Loucy (cell line): ENCODE measurements around the gene KRT14.

Experiments used
- H2AFZ ChIP-seq: fragments of 200-600 bp; sonication (generic); 2 replicates; pipeline ENCODE4 v1.6.0; 2016; ENCODE audit warnings: antibody characterized with exemption, mild to moderate bottlenecking, low read length, moderate library complexity
- H3F3A ChIP-seq: fragments of 200-600 bp; 2 replicates; pipeline ENCODE4 v1.6.0; 2016; ENCODE audit warnings: antibody characterized with exemption, low read depth, mild to moderate bottlenecking
- H3K27me3 ChIP-seq: fragments of 200-600 bp; sonication (generic); 2 replicates; pipeline ENCODE4 v1.6.1; 2014; ENCODE audit warnings: low read length, mild to moderate bottlenecking; ENCODE audit not compliant: insufficient read depth, poor library complexity, severe bottlenecking
- H3K36me3 ChIP-seq: fragments of 200-600 bp; sonication (generic); 2 replicates; pipeline ENCODE4 v1.6.1; 2016; ENCODE audit warnings: low read length; ENCODE audit not compliant: insufficient read depth
- H3K4me1 ChIP-seq: fragments of 200-600 bp; sonication (generic); 2 replicates; pipeline ENCODE4 v1.5.1; 2014; ENCODE audit warnings: low read length, mild to moderate bottlenecking; ENCODE audit not compliant: insufficient read depth, poor library complexity, severe bottlenecking
- H3K4me2 ChIP-seq: fragments of 200-600 bp; sonication (generic); 2 replicates; pipeline ENCODE4 v1.6.0; 2014; ENCODE audit warnings: antibody characterized with exemption, low read length, low read depth, mild to moderate bottlenecking; ENCODE audit not compliant: poor library complexity, severe bottlenecking
- H3K4me3 ChIP-seq: fragments of 200-600 bp; sonication (generic); 2 replicates; pipeline ENCODE4 v1.5.1; 2014; ENCODE audit warnings: low read length, mild to moderate bottlenecking, mixed read lengths; ENCODE audit not compliant: poor library complexity, severe bottlenecking
- H3K79me2 ChIP-seq: fragments of 200-600 bp; sonication (generic); 2 replicates; pipeline ENCODE4 v1.6.1; 2014; ENCODE audit warnings: low read length; ENCODE audit not compliant: insufficient read depth
- H3K9ac ChIP-seq: fragments of 200-600 bp; sonication (generic); 2 replicates; pipeline ENCODE4 v1.6.0; 2014; ENCODE audit warnings: mild to moderate bottlenecking, low read depth, low read length, moderate library complexity; ENCODE audit not compliant: poor library complexity, severe bottlenecking
- H3K9me2 ChIP-seq: fragments of 200-600 bp; sonication (generic); replicated peaks from 2 replicates; pipeline ENCODE4 v1.6.1; 2016; ENCODE audit warnings: low read depth, low read length, mixed read lengths
- H3K9me3 ChIP-seq: fragments of 200-600 bp; sonication (generic); 2 replicates; pipeline ENCODE4 v1.6.1; 2014; ENCODE audit warnings: mild to moderate bottlenecking, antibody characterized with exemption, low read length, low read depth; ENCODE audit not compliant: insufficient read depth
- H4K20me1 ChIP-seq: fragments of 200-600 bp; sonication (generic); 2 replicates; pipeline ENCODE4 v1.6.0; 2014; ENCODE audit warnings: antibody characterized with exemption, low read length, mild to moderate bottlenecking; ENCODE audit not compliant: insufficient read depth, poor library complexity, severe bottlenecking
- EZH2phosphoT487 ChIP-seq: fragments of 200-600 bp; IDR thresholded peaks from 2 replicates; pipeline ENCODE4 v1.6.1; 2018; ENCODE audit warnings: antibody characterized with exemption, mild to moderate bottlenecking, moderate library complexity, borderline replicate concordance
- TF ChIP-seq, protein P1 (sequence below): fragments of 200-600 bp; sonication (generic); conservative IDR thresholded peaks from 2 replicates; pipeline ENCODE4 v1.5.1; 2014; ENCODE audit warnings: mild to moderate bottlenecking, antibody characterized with exemption, low read length

Gene KRT14

DNA sequence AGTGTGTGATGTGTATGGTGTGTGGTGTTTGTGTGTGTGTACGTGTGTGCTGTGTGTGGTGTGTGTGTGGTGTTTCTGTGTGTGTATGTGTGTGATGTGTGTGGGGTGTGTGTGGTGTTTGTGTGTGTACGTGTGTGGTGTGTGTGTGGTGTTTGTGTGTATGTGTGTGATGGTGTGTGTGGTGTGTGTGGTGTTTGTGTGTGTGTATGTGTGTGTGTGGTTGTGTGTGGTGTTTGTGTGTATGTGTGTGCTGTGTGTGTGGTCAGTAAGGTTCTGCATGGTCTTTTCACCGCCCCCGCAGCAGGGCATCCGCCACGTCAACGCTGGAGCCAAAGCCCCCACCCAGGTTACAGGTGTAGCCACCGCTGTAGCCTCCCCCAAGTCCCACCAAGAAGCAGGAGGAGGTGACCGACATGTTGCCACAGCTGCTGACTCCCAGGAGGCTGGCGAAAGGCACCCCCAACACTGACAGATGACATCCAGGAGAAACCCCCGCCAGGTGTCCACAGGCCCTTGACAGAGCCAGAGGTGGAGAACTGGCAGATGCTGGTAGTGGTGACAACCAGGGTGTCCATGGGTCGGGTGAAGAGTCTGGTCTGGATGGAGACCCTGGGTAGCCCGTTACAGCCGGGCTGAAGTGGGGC, 47.0 kb upstream of the KRT14 start:
- Histone ChIP-seq H2AFZ (no peak overlapping the region), H3K4me3 (no peak overlapping the region), H3K9me2 (no peaks in the 10 kb centered on the region), H3K4me1 (no peaks in the 10 kb centered on the region), H3K79me2 (no peaks in the 10 kb centered on the region), H3K4me2 (no peak overlapping the region), H3K36me3 (no peaks in the 10 kb centered on the region), H4K20me1 (no peaks in the 10 kb centered on the region), H3K9ac (no peak overlapping the region), H3F3A (no peaks in the 10 kb centered on the region), H3K27me3 (no peaks in the 10 kb centered on the region), H3K9me3 (no peaks in the 10 kb centered on the region)
- TF ChIP-seq, protein P1, sequence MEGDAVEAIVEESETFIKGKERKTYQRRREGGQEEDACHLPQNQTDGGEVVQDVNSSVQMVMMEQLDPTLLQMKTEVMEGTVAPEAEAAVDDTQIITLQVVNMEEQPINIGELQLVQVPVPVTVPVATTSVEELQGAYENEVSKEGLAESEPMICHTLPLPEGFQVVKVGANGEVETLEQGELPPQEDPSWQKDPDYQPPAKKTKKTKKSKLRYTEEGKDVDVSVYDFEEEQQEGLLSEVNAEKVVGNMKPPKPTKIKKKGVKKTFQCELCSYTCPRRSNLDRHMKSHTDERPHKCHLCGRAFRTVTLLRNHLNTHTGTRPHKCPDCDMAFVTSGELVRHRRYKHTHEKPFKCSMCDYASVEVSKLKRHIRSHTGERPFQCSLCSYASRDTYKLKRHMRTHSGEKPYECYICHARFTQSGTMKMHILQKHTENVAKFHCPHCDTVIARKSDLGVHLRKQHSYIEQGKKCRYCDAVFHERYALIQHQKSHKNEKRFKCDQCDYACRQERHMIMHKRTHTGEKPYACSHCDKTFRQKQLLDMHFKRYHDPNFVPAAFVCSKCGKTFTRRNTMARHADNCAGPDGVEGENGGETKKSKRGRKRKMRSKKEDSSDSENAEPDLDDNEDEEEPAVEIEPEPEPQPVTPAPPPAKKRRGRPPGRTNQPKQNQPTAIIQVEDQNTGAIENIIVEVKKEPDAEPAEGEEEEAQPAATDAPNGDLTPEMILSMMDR = no peak
- TF ChIP-seq EZH2phosphoT487 = no peak

DNA sequence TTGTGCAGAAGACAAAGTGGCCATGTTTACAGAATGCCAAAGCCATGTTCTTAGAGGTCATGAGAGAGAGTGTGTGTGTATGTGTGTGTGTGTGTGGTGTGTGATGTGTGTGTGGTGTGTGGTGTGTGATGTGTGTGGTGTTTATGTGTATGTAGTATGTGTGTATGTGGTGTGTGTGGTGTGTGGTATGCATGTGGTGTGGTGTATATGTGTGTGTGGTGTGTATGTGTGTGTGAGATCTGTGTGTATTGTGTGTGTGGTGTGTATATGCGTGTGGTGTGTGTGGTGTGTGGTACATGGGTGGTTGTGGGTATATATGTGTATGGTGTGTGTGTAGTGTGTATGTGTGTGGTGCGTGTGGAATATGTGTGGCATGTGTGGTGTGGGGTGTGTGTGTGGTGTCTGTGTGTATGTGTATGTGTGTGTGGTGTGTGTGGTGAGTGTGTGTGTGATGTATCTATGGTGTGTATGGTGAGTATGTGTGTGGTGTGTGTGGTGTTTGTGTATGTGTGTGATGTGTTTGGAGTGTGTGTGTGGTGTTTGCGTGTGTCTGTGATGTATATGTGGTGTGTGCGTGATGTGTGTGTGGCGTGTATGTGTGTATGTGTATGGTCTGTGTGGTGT, 45.9 kb upstream of the KRT14 start:
- Histone ChIP-seq H2AFZ (no peak overlapping the region), H3K27me3 (no peaks in the 10 kb centered on the region), H3K36me3 (no peaks in the 10 kb centered on the region), H3F3A (no peaks in the 10 kb centered on the region), H3K4me1 (no peaks in the 10 kb centered on the region), H3K4me3 (no peak overlapping the region), H3K79me2 (no peaks in the 10 kb centered on the region), H3K4me2 (no peak overlapping the region), H4K20me1 (no peaks in the 10 kb centered on the region), H3K9ac (no peak overlapping the region), H3K9me3 (no peaks in the 10 kb centered on the region), H3K9me2 (no peaks in the 10 kb centered on the region)
- TF ChIP-seq, protein P1 = no peak
- no peak for TF ChIP-seq EZH2phosphoT487

DNA sequence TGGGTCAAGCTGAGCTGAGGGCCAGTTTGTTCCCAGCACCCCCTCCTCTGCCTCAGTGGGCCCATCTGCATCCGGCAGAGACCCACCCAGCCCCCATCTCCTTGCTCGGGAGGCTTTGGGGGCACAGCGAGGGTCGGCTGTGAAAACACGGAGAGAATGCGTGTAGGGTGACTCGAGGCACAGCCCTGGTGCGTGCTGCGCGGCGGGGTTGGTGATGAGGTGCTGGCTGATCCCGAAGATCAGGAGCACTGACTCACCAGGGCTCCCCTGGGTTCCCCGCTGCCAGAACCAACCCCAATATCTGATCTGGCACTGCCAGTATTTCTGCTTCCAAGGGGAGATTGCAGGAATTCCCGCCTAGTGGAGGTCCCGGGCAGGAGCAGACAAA, 45.2 kb upstream of the KRT14 start:
- TF ChIP-seq EZH2phosphoT487 = no peak
- TF ChIP-seq, protein P1 = no peak
- no peaks in the 10 kb centered on the region for H3K9me3 ChIP-seq
- no peaks in the 10 kb centered on the region for H3K79me2 ChIP-seq
- no peaks in the 10 kb centered on the region for H3K27me3 ChIP-seq
- no peaks in the 10 kb centered on the region for H4K20me1 ChIP-seq
- no peaks in the 10 kb centered on the region for H3K4me1 ChIP-seq
- H2AFZ ChIP-seq = no peak overlapping the region
- H3K9ac ChIP-seq = no peak overlapping the region
- H3F3A ChIP-seq = no peaks in the 10 kb centered on the region
- H3K9me2 ChIP-seq = no peaks in the 10 kb centered on the region
- no peaks in the 10 kb centered on the region for H3K36me3 ChIP-seq
- H3K4me3 ChIP-seq = no peak overlapping the region
- H3K4me2 ChIP-seq = no peak overlapping the region
